ENCODE measurements around the gene NPBWR2. TPM values are rescaled to one million over a fixed set of nuclear protein-coding genes. Genes with fewer than 3 reads are reported as not detected.

NPBWR2 gene
- total RNA-seq, 4 donors from 2014 or later: not detected

DNA sequence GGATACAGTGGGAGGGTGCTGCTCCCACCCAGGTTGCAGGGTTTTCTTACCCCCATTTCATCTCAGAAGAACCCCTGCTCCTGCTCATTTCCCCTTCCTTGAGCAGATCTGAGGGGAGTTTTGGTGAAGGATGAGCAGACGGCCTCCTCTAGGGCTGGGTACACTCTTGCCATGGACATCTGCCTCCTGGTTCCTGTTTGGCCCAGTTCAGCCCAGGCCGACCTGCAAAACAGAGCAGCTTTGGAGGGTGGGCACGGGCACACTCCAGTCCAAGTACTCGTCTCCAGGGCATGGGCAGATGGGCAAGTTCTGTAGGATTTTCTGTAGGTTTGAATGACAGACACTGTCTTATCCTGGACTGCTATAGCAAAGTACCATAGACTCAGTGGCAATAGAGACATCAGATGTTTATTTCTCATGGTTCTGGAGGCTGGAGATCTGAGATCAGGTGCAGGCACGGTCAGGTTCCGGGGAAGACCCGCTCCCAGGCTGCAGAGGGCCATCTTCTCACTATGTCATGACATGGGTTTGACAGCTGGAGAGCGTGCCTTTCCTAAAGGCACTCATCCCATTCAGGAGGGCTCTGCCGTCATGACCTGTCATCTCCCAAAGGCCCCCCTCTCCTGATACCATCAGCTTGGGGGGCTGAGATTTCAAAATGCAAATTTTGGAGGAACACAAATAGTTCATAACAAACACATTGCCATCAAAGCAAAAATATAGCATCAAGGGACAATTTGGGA lies 6.2 kb downstream of the NPBWR2 start:
- H3K9me3 ChIP-seq: no peaks in the 10 kb centered on the region
- H3K4me3 ChIP-seq: no peak overlapping the region
- TF ChIP-seq, protein P1, sequence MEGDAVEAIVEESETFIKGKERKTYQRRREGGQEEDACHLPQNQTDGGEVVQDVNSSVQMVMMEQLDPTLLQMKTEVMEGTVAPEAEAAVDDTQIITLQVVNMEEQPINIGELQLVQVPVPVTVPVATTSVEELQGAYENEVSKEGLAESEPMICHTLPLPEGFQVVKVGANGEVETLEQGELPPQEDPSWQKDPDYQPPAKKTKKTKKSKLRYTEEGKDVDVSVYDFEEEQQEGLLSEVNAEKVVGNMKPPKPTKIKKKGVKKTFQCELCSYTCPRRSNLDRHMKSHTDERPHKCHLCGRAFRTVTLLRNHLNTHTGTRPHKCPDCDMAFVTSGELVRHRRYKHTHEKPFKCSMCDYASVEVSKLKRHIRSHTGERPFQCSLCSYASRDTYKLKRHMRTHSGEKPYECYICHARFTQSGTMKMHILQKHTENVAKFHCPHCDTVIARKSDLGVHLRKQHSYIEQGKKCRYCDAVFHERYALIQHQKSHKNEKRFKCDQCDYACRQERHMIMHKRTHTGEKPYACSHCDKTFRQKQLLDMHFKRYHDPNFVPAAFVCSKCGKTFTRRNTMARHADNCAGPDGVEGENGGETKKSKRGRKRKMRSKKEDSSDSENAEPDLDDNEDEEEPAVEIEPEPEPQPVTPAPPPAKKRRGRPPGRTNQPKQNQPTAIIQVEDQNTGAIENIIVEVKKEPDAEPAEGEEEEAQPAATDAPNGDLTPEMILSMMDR (IDR thresholded peaks at IDR 0.05): no peak
- TF ChIP-seq EP300 (IDR thresholded peaks at IDR 0.05) (no peak), POLR2A (IDR thresholded peaks at IDR 0.05) (no peak), POLR2AphosphoS5 (IDR thresholded peaks at IDR 0.05) (no peak)
- ATAC-seq: no peak
- H3K27ac ChIP-seq: no peak overlapping the region
- peaks cover 93% of the 10 kb centered on the region for H3K27me3 ChIP-seq
- WGBS, 2 donors (ENCODE audit: low coverage in 1 of 2): 90 to 92% methylated on average over 2 to 6 of the region's 9 CpGs
- no peaks in the 10 kb centered on the region for H3K36me3 ChIP-seq
- peaks cover 0 to 13% (median 7%) of the 10 kb centered on the region in 3 donors for H3K4me1 ChIP-seq

DNA sequence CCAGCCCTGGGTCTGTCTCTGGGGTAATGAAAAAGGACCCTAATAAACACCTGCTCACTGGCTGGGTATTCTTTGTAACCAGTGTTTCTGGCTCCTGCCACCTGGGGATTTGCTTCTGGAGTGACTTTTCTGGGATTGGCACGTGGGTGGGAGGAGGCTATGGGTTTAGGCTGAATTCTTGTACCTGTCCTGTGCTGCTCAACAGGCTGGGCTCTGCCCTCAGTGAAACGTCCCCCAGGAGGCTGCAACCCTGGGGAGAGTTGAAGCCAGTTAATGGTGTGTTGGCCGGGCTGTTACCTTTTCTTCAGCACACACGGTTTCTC lies 6.8 kb downstream of the NPBWR2 start:
- no peak overlapping the region for H3K27ac ChIP-seq
- 20 to 70% methylated on average over 1 to 2 of the region's 4 CpGs for WGBS, 2 donors (ENCODE audit: low coverage in 1 of 2)
- H3K9me3 ChIP-seq: no peaks in the 10 kb centered on the region
- H3K36me3 ChIP-seq: no peaks in the 10 kb centered on the region
- peaks cover 0 to 13% (median 7%) of the 10 kb centered on the region in 3 donors for H3K4me1 ChIP-seq
- TF ChIP-seq EP300 (IDR thresholded peaks at IDR 0.05) (no peak), POLR2A (IDR thresholded peaks at IDR 0.05) (no peak), POLR2AphosphoS5 (IDR thresholded peaks at IDR 0.05) (no peak)
- TF ChIP-seq, protein P1 (IDR thresholded peaks at IDR 0.05): no peak
- H3K4me3 ChIP-seq: no peak overlapping the region
- ATAC-seq: no peak
- H3K27me3 ChIP-seq: peaks cover 94% of the 10 kb centered on the region

DNA sequence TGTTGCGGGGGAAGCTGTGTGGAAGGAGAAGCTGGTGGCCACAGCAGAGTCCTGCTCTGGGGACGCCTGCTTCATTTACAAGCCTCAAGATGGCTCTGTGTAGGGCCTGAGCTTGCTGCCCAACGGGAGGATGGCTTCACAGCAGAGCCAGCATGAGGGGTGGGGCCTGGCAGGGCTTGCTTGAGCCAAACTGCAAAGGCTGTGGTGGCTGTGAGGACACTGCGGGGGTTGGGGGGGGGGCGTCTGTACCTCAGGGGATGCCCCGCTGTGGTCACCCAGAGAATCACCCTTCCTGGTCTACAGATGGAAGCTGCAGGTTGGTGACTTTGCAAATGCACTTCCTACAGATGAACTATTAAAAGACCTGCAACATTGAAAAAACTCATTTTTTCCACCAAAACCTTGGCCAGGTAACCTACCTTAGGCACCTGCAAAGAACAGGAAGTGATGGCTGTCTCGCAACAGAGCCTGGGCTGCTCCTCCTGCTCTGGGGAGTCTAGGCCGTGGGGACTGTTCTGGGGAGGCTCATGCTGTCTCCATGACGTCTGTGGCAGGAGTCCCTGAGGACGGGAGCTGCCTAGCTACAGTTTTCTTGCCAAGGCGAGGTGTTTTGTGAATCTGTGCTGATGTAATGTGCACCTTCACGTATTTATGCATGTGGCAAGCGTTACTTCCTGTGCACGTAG lies 7.3 kb downstream of the NPBWR2 start:
- TF ChIP-seq POLR2AphosphoS5 (IDR thresholded peaks at IDR 0.05) (no peak), POLR2A (IDR thresholded peaks at IDR 0.05) (no peak), EP300 (IDR thresholded peaks at IDR 0.05) (no peak)
- TF ChIP-seq, protein P1 (IDR thresholded peaks at IDR 0.05): no peak

DNA sequence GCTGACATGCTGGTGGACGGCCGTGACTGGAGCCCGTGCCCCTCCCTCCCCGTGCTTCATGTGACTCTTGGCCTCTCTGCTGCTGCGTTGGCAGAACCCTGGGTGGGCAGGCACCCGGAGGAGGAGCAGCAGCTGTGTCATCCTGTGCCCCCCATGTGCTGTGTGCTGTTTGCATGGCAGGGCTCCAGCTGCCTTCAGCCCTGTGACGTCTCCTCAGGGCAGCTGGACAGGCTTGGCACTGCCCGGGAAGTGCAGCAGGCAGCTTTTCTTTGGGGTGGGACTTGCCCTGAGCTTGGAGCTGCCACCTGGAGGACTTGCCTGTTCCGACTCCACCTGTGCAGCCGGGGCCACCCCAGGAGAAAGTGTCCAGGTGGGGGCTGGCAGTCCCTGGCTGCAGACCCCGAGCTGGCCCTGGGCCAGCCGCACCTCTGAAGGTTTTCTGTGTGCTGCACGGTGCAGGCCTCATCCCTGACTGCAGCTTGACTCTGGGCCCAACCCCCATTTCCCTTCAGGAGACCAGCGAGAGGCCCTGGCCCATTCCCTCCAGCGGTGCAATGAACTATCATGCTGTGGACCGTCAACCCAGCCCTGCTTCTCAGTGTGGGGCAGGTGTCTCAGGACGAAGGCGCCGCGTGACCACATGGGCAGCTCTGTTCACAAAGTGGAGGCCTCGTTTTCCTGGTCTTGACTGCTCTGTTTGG lies 8.1 kb downstream of the NPBWR2 start:
- no peak overlapping the region for H3K4me3 ChIP-seq
- H3K27ac ChIP-seq: no peak overlapping the region
- WGBS, 2 donors (ENCODE audit: low coverage in 1 of 2): 74% methylated on average over 6 of the region's 21 CpGs; no CpG with 5 or more reads in 1 of the 2 donors
- peaks cover 88% of the 10 kb centered on the region for H3K27me3 ChIP-seq
- H3K4me1 ChIP-seq: peaks cover 0 to 13% (median 7%) of the 10 kb centered on the region in 3 donors
- no peaks in the 10 kb centered on the region for H3K36me3 ChIP-seq
- no peaks in the 10 kb centered on the region for H3K9me3 ChIP-seq
- no peak for ATAC-seq
- TF ChIP-seq POLR2A (IDR thresholded peaks at IDR 0.05) (no peak), POLR2AphosphoS5 (IDR thresholded peaks at IDR 0.05) (no peak), EP300 (IDR thresholded peaks at IDR 0.05) (no peak)
- TF ChIP-seq, protein P1 (IDR thresholded peaks at IDR 0.05): no peak

More for the DNA sequence above, 7.3 kb downstream of the NPBWR2 start:
- WGBS, 2 donors (ENCODE audit: low coverage in 1 of 2): 60 to 78% methylated on average over 4 to 6 of the region's 14 CpGs
- ATAC-seq: no peak
- Histone ChIP-seq H3K9me3 (no peaks in the 10 kb centered on the region), H3K27ac (no peak overlapping the region), H3K36me3 (no peaks in the 10 kb centered on the region), H3K4me1 (peaks cover 0 to 13% (median 7%) of the 10 kb centered on the region in 3 donors), H3K4me3 (no peak overlapping the region), H3K27me3 (peaks cover 95% of the 10 kb centered on the region)
